ENCODE results near the gene GSN.
"Not testable (repeated sequence)": the region's sequence is repeated elsewhere in the genome, so short reads cannot be mapped to it uniquely, and the experiment has no call there.

GSN gene

DNA sequence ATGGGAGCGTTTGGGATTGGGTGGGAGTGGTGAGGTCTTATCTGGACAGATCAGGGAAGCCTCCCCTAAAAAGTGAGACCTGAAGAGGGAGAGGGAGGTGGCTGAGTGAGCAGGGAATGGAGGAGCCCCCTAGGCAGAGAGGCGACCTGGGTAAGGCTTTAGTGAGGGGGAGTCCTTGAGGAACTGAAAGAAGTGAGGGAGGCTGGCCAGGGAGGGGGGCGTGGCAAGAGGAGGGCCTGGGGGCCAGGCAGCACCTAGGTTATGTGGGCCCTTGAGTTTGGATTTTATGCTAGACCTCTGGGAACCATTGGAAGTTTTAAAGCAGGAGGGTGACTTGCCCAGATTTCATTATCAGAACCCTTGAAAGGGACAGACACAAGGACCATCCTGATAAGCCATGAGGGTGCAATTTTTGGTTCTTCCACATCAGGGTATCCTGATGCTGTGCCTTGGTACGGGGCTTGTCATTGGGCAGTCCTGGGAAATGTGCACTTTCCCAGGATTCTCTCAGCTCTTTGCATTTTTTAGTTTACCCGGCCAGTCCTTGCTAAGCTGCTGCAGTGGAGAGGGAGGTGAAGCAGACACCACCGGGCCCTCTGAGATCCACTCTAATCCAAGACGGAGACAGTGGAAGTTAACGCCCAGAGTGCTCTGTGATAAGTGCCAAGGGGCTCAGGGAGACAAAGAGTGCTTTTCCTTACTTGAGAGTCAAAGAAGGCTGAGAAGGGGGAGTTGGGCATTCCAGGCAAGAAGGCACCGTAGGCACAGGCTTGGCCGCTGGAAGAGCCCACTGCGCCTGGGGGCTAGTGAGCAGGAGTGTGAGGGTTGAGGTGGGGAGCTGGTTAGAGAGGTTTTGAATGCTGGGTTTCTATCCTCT, 16.1 kb downstream of the GSN start:
- no peak overlapping the region for H3K4me3 ChIP-seq (ENCODE audit: low read length)
- no peak for DNase-seq (ENCODE audit: low read depth, low spot score)

DNA sequence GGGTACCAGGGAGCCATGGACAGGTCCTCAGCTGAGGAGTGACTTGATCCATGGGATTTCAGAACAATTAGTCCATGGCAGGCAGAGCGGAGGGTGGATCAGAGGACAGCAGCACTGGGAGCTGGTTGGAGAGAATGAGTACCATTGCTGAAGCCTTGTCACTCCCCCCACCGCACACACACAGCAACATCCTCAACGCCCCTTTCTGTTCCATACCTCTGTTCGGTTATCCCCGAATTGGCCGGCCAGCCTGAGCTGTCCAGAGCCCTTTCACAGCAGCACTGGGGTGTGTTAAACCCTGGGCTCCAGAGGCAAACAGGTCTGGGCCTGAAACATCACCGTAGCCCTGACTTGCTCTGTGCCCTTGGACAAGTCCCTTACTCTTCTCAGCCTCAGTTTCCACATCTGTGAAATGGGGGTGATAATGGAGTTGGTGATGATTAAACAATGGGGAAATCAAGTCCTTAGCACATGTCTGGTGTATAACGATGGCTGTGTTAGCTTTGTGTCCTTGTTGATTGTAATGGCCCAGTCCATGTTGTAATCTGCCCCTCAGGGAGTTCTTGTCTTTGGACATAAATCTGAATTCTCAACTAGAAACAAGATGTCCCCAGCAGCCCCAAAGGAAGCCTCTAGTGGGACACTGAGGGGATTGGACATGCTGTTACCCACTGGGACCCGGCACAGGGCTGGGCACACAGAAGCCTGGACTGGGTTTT, 16.9 kb downstream of the GSN start:
- no peak overlapping the region for H3K4me3 ChIP-seq (ENCODE audit: low read length)
- DNase-seq (ENCODE audit: low read depth, low spot score), result no peak

GRCh38 chr9:121285835-121286687, 18.1 kb downstream of the GSN start:
- no peak overlapping the region for H3K4me3 ChIP-seq (ENCODE audit: low read length)
- DNase-seq (ENCODE audit: low read depth, low spot score), result no peak

- H3K4me3 ChIP-seq (ENCODE audit: low read length), result no peak overlapping the region
- no peak for DNase-seq (ENCODE audit: low read depth, low spot score)
These were observed 18.7 kb downstream of the GSN start for GRCh38 chr9:121286688-121286972.

- no peak overlapping the region for H3K4me3 ChIP-seq (ENCODE audit: low read length)
- DNase-seq (ENCODE audit: low read depth, low spot score), result no peak
These were observed 19.2 kb downstream of the GSN start for GRCh38 chr9:121286973-121287741.

DNA sequence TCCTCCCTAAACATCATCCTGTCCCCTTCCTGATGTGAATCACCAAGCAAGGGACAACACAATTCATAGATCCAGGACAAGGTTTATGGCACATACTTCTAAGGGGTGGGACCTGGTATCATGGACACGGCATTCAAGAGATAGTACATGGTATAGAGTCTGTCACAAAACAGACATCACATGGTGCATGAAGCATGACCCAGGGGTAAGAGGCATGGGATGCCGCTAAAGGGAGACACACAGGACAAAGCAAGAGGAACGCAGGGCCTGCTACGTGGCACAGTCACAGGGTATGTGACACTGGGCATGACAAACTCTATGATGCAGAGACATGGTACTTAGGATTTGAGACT, 20.7 kb downstream of the GSN start:
- no peak for DNase-seq (ENCODE audit: low read depth, low spot score)
- H3K4me3 ChIP-seq (ENCODE audit: low read length), result no peak overlapping the region

GRCh38 chr9:121289026-121289771, 21.2 kb downstream of the GSN start:
- no peak for DNase-seq (ENCODE audit: low read depth, low spot score)
- no peak overlapping the region for H3K4me3 ChIP-seq (ENCODE audit: low read length)

DNA sequence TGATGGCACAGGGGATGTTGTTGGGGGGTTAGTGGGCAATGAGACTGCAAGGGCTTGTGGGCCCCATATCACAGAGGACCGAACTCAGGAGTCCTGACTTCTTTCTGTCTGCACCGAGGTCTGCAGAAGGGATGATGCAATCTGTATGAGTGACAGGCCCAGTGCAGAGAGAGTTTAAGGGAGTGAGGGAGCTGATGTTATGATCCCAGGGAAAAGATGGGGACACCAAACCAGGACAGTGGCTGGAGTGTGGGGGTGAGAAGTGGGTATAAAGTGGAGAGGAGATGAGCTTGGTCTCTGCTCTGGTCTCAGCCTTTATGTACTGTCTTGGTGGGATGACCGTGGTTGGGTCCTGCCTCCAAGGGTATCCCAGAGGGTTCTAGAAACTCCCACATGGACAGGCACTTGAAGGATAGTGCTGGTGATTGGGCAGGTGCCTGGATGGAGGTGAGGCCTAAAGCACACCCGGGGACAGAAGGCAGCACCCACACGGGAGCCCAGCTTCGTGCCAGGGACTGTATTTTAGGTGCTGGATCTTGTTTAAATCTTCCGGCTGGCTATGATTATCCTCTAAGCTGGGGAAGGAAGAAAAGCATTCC, 21.9 kb downstream of the GSN start:
- no peak for DNase-seq (ENCODE audit: low read depth, low spot score)
- H3K4me3 ChIP-seq (ENCODE audit: low read length), result no peak overlapping the region

DNA sequence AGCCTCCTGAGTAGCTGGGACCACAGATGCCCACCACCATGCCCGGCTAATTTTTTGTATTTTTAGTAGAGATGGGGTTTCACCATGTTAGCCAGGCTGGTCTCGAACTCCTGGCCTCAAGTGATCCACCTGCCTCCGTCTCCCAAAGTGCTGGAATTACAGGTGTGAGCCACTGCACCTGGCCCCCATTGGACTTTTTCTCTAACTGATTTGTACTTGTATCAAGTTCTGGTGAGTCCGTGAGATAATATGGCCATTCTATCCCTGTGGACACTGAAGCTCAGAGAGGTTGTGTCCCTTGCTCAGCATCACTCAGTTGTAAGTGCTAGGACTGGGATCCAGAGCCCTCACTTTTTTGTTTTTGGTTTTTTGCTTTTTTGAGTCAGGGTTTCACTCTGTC, 23.6 kb downstream of the GSN start:
- not testable (repeated sequence) for DNase-seq (ENCODE audit: low read depth, low spot score); H3K4me3 ChIP-seq (ENCODE audit: low read length)

- H3K4me3 ChIP-seq (ENCODE audit: low read length), result no peak overlapping the region
- no peak for DNase-seq (ENCODE audit: low read depth, low spot score)
These were observed 24.1 kb downstream of the GSN start for GRCh38 chr9:121292051-121292450.

DNA sequence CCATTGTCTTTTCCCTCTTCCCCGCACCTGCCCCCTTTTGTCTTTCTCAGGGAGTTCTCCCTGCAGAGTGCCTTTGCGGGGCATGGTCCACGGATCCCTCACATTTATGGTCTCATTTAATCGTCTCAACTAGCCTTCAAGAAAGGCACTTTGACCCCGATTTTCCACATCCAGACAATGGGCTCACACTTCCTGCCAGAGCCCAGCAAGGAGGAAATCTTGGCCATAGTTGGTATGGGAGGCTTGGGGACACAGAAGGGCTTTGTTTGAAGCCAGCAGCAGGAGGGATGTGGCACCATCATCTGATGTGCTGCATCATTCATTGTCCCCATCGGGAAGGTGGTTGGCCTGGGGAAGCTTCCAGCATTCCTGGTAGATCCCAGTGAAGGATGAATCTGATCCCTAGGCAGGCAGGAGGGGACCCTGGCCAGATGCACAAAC, 24.9 kb downstream of the GSN start:
- no peak overlapping the region for H3K4me3 ChIP-seq (ENCODE audit: low read length)
- no peak for DNase-seq (ENCODE audit: low read depth, low spot score)

GRCh38 chr9:121294151-121294743, 26.3 kb downstream of the GSN start:
- no peak for DNase-seq (ENCODE audit: low read depth, low spot score)
- H3K4me3 ChIP-seq (ENCODE audit: low read length), result no peak overlapping the region

- H3K4me3 ChIP-seq (ENCODE audit: low read length), result no peak overlapping the region
- DNase-seq (ENCODE audit: low read depth, low spot score), result no peak
These were observed 27.1 kb downstream of the GSN start for GRCh38 chr9:121294866-121295661.

DNA sequence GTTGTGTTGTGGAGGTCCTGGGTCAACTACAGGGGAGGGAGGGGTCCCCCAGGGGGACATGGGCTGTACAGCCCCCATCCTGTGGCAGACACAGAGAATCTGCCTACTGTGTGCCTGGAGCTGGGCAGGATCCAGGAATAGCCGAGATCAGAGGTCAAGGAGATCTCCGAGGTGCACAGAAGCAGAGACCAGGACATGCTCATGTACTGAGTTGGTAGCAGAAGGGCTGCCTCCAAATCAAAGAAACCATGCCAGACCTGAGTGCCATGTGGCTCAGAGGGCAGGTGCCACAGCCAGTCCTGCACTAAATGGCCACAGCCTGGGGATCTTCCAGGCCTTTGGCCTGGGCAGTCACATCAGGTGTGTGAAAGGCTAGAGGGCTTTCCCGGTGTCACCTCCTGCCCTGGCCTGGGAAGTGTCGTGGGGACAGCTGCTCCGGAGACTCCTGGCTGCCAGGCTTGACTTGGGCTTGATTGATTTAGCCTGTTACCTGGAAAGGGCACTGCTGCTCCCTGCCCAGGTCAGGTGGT, 27.8 kb downstream of the GSN start:
- no peak overlapping the region for H3K4me3 ChIP-seq (ENCODE audit: low read length)
- DNase-seq (ENCODE audit: low read depth, low spot score), result no peak

DNA sequence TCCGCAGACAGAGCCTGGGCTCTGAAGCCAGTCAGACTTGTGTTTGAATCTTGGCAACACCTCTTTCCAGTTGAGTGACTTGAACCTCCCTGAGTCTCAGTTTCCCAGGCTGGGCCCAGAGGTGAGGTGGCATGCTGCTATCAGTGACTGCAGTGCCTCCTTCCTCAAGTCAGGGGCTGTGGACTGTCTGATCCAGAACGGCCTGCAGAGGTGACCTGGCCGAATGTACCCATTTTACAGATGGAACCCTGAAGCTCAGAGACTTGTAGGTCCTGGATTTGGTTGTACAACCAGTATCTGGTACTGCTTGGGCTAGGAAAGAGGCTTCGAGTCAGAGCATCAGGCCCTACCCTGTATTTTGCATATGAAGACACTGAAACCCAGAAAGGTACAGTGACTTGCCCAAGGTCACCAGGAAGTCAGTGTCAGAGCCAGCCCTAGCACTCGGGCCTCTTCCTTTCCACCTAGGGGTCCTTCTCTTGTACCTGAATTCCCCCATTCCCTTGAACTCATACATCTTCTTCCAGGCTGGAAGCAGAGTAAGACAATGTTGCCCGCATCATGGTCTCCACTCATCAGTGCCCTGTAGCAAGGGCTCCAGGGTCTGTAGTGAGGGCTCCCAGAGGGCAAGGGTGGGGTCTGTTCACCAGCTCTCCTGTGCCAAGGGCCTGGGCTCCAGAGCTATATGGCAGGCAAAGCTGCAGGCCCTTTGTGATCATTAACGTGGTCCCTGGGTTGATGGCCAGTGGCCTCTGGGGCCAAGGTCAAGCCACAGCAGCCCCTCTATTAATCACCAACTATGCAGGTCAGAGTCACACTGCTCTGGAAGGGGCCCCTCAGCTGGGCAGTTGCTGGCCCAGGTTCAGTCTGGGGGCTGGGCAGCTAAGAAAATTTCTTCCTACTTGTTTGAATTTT, 28.5 kb downstream of the GSN start:
- no peak for DNase-seq (ENCODE audit: low read depth, low spot score)
- H3K4me3 ChIP-seq (ENCODE audit: low read length), result no peak overlapping the region

GRCh38 chr9:121297389-121297788, 29.4 kb downstream of the GSN start:
- H3K4me3 ChIP-seq (ENCODE audit: low read length), result no peak overlapping the region
- DNase-seq (ENCODE audit: low read depth, low spot score), result no peak
